Measurements from ENCODE around the gene PLXND1.

The PLXND1 gene

DNA sequence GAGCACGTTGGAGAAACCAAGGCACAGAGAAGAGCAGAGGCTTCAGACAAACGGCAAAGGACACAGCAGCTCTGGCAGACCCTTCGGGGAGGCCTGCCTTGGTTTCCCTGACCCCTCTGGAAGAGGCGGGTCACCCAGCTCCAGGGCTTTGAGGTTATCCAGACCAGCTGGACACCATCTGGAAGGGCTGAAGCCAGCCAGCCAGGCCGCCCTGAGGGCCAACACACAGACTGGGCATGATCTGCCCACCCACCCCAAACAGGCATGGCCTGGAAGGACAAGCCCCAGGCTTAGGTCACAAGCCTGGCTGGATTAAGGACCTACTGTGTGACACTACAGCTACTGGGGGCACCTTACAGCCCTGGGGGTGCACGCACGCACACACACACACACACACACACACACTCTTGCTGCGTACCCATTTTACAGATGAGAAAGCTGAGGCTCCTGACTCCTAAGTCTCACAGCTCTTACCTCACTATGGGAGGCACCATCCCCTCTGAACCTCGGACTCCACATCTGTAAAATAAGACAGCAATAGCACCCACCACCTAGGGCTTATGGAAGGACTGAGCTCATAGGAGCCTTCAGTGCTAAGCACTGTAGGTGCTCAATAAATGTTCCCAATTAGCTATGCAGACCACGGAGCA, 10.8 kb downstream of the PLXND1 start:
- Histone ChIP-seq H3K27ac (peak overlapping the region; percentile 92), H3K4me3 (ENCODE audit: low read depth, low read length) (no peak overlapping the region), H3K36me3 (replicated peaks) (no peaks in the 10 kb centered on the region), H3K27me3 (replicated peaks) (no peaks in the 10 kb centered on the region)
- in situ Hi-C loops (cut with HindIII; ENCODE audit: low pct_ligation_motif_present, low sequenced_read_pairs) = no loop called here
- TF ChIP-seq, protein P1, sequence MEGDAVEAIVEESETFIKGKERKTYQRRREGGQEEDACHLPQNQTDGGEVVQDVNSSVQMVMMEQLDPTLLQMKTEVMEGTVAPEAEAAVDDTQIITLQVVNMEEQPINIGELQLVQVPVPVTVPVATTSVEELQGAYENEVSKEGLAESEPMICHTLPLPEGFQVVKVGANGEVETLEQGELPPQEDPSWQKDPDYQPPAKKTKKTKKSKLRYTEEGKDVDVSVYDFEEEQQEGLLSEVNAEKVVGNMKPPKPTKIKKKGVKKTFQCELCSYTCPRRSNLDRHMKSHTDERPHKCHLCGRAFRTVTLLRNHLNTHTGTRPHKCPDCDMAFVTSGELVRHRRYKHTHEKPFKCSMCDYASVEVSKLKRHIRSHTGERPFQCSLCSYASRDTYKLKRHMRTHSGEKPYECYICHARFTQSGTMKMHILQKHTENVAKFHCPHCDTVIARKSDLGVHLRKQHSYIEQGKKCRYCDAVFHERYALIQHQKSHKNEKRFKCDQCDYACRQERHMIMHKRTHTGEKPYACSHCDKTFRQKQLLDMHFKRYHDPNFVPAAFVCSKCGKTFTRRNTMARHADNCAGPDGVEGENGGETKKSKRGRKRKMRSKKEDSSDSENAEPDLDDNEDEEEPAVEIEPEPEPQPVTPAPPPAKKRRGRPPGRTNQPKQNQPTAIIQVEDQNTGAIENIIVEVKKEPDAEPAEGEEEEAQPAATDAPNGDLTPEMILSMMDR (IDR thresholded peaks at IDR 0.05; ENCODE audit: low read depth, low read length, missing control alignments) = no peak
- DNase-seq = no peak

DNA sequence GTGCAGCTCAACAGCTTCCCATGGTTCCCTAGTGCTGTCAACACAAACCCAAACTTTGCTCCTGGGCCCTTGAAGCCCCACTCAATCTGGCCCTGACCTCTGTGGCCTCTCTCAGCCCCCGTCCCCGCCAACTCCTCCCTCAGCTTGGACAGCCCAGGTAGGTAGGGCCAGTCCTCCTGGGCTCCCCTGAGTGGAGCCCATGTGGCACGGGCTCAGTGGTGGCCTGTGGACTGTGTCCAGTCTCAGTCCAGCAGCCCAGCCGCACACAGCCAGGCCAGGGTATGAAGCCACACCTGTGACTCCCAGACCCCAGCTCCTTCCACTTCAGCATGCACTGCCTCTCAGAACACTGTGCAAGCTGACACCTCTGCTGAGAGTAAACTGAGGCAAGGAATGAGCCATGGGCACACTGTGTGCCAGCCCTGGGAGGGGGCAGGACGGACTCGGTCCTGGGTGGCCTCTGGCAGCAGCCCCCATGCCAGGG, 11.5 kb downstream of the PLXND1 start:
- no peak for DNase-seq
- in situ Hi-C loops (cut with HindIII; ENCODE audit: low pct_ligation_motif_present, low sequenced_read_pairs) = no loop called here
- H3K4me3 ChIP-seq (ENCODE audit: low read depth, low read length) = no peak overlapping the region
- peak overlapping the region; percentile 92 for H3K27ac ChIP-seq
- no peaks in the 10 kb centered on the region for H3K27me3 ChIP-seq (replicated peaks)
- TF ChIP-seq, protein P1 (IDR thresholded peaks at IDR 0.05; ENCODE audit: low read depth, low read length, missing control alignments) = no peak
- H3K36me3 ChIP-seq (replicated peaks) = no peaks in the 10 kb centered on the region

DNA sequence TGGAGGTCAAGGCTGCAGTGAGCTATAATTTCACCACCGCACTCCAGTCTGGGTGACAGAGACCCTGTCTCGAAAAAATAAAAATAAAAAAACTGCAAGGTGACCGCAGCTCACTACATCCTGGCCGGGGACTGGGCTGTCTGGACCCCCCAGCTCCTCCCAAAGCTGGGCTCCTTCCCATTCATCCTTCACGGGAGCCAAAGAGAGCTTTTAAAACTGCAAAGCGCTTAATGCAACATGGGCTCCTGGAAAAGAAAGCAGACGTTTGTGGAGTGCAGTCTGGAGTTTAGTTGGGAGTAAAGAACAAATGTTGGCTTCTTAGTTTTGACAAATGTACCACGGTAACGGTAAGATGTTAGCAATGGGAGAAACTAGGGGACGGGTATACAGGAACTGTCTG, 12.1 kb downstream of the PLXND1 start:
- no peak for DNase-seq
- Histone ChIP-seq H3K36me3 (replicated peaks) (no peaks in the 10 kb centered on the region), H3K4me3 (ENCODE audit: low read depth, low read length) (no peak overlapping the region), H3K27ac (peak overlapping the region; percentile 72), H3K27me3 (replicated peaks) (no peaks in the 10 kb centered on the region)
- in situ Hi-C loops (cut with HindIII; ENCODE audit: low pct_ligation_motif_present, low sequenced_read_pairs) = no loop called here
- TF ChIP-seq, protein P1 (IDR thresholded peaks at IDR 0.05; ENCODE audit: low read depth, low read length, missing control alignments) = no peak

DNA sequence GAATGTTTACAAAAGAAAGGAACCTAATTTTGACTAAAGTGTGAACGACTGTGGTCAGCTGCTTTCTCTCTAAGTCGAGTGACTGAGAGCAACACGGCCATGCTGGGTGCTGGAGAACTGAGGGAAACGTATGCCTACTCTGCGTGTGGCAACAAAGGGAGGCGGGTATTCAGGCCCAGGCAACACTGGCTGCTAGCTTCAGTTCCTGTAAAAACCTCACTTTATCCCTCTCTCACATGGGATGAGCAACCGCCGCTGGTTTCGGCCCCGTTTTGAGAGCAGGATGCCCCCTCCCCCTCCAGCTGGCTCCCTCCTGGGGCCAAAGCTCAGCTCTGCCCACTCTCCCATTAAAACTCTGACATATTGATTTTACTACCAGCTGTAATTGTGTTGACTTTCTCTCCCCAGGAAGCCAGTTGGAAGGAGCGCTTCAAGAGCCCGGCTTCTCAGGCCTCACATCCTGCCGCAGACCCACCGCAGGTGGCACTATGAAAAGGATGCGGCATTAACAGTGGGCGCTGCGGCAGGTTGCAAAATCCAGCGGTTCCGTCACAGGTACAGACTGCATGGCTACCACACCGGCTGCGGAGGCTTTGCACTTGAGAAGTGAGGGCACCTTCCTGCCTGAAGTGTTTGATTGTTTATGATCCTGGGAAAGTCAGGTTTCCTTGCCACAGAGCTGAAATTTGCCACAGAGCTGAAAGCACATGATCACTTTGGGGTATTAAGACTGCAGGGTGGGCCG, 12.7 kb downstream of the PLXND1 start:
- no peak overlapping the region for H3K4me3 ChIP-seq (ENCODE audit: low read depth, low read length)
- DNase-seq = no peak
- TF ChIP-seq, protein P1 (IDR thresholded peaks at IDR 0.05; ENCODE audit: low read depth, low read length, missing control alignments) = no peak
- no peaks in the 10 kb centered on the region for H3K36me3 ChIP-seq (replicated peaks)
- H3K27me3 ChIP-seq (replicated peaks) = no peaks in the 10 kb centered on the region
- in situ Hi-C loops (cut with HindIII; ENCODE audit: low pct_ligation_motif_present, low sequenced_read_pairs) = no loop called here
- peak overlapping the region; percentile 72 for H3K27ac ChIP-seq

DNA sequence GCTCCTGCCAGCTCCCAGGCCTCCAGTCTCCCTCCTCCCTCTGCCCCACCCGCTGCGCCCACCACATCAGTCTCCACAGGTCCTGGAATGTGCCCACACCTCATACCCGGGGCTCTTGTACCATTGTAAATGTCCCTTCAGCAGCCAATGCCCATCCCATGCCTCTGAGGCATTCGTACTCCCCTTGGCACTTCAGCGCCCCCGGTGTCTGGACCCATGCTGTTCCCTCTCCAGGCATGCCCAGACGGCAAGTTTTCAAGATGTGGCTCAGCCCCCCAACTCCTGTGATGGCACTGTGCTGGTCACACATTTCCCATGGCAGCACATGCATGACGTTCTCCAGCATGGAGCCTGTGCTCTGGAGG, 13.3 kb downstream of the PLXND1 start:
- TF ChIP-seq, protein P1 (IDR thresholded peaks at IDR 0.05; ENCODE audit: low read depth, low read length, missing control alignments) = peak; percentile 33
- Histone ChIP-seq H3K4me3 (ENCODE audit: low read depth, low read length) (no peak overlapping the region), H3K36me3 (replicated peaks) (no peaks in the 10 kb centered on the region), H3K27me3 (replicated peaks) (no peaks in the 10 kb centered on the region), H3K27ac (peak overlapping the region; percentile 72)
- no peak for DNase-seq
- in situ Hi-C loops (cut with HindIII; ENCODE audit: low pct_ligation_motif_present, low sequenced_read_pairs) = no loop called here
